HepG2 (cell line): ENCODE results near the gene PYGB. TPM values are rescaled to one million over a fixed set of nuclear protein-coding genes. Genes with fewer than 3 reads are reported as not detected.

ENCODE experiments used
- HMG20A ChIP-seq: IDR thresholded peaks from 2 replicates; pipeline ENCODE4 v1.6.1; 2016; ENCODE audit warnings: borderline replicate concordance
- HOXA9 ChIP-seq: sonication (generic); formaldehyde crosslinking; IDR thresholded peaks from 2 replicates; pipeline ENCODE4 v1.8.1; 2022; ENCODE audit warnings: missing genetic modification reagents, mild to moderate bottlenecking, moderate library complexity, borderline replicate concordance
- JUN ChIP-seq: sonication (generic); formaldehyde crosslinking; IDR thresholded peaks from 2 replicates; pipeline ENCODE4 v1.4.0; 2020; ENCODE audit warnings: mild to moderate bottlenecking, missing genetic modification reagents
- MED1 ChIP-seq: sonication (generic); formaldehyde crosslinking; IDR thresholded peaks from 2 replicates; pipeline ENCODE4 v1.4.0; 2020; ENCODE audit warnings: missing genetic modification reagents
- NCOA1 ChIP-seq: sonication (generic); formaldehyde crosslinking; IDR thresholded peaks from 2 replicates; pipeline ENCODE4 v1.9.0; 2021; ENCODE audit warnings: missing genetic modification reagents
- SAP130 ChIP-seq: IDR thresholded peaks from 2 replicates; pipeline ENCODE4 v1.6.1; 2016; ENCODE audit warnings: low read depth
- ZFP1 ChIP-seq: IDR thresholded peaks from 2 replicates; pipeline ENCODE4 v1.6.1; 2016
- ZNF326 ChIP-seq: sonication (generic); formaldehyde crosslinking; IDR thresholded peaks from 2 replicates; pipeline ENCODE4 v1.4.0; 2020; ENCODE audit warnings: missing genetic modification reagents, borderline replicate concordance
- ZNF660 ChIP-seq: sonication (generic); formaldehyde crosslinking; IDR thresholded peaks from 2 replicates; pipeline ENCODE4 v1.5.1; 2020; ENCODE audit warnings: mild to moderate bottlenecking, low read depth, missing genetic modification reagents, borderline replicate concordance
- ZNF772 ChIP-seq: sonication (generic); formaldehyde crosslinking; IDR thresholded peaks from 2 replicates; pipeline ENCODE4 v1.5.0; 2020; ENCODE audit warnings: mild to moderate bottlenecking, missing genetic modification reagents
- ZNF839 ChIP-seq: sonication (generic); formaldehyde crosslinking; IDR thresholded peaks from 2 replicates; pipeline ENCODE4 v1.4.0; 2020; ENCODE audit warnings: missing genetic modification reagents, mild to moderate bottlenecking, borderline replicate concordance
- ZSCAN29 ChIP-seq: sonication (generic); formaldehyde crosslinking; conservative IDR thresholded peaks from 2 replicates; pipeline ENCODE4 v1.4.0; 2020; ENCODE audit warnings: mild to moderate bottlenecking, missing genetic modification reagents
- polyA plus RNA-seq, 8 experiments: library from polyadenylated mRNA; depleted of rRNA in 3 of 8; stranded (reverse) in 7 of 8; unstranded in 1 of 8; fragments of >200 nt; fragmentation: Illumina TruSeq in 4 of 8; extraction: Trizol in 4 of 8; gene quantifications; 2 replicates each; pipeline versions ENCODE4 v1.2.1 to v1.2.3, GENCODE V29; 2011 to 2016; ENCODE audit warnings: low read depth in 4 of 8, missing spikeins in 1 of 8, mixed read lengths in 1 of 8; ENCODE audit not compliant: insufficient read depth in 1 of 8
- total RNA-seq, 5 experiments: library from RNA; depleted of rRNA; stranded (reverse); fragments of >200 nt; fragmentation: Illumina TruSeq; extraction: Trizol; gene quantifications; 2 replicates each; pipeline ENCODE4 v1.2.3, GENCODE V29; 2016; ENCODE audit warnings: low read depth in 1 of 5
- TF ChIP-seq, protein P1 (sequence below): sonication (generic); formaldehyde crosslinking; IDR thresholded peaks from 2 replicates; pipeline ENCODE4 v1.4.0; 2020; ENCODE audit warnings: mild to moderate bottlenecking, missing genetic modification reagents
- TF ChIP-seq, protein P2 (sequence below): sonication (generic); formaldehyde crosslinking; IDR thresholded peaks from 2 replicates; pipeline ENCODE4; 2020; ENCODE audit warnings: missing genetic modification reagents, mild to moderate bottlenecking, borderline replicate concordance
- TF ChIP-seq, protein P3 (sequence below): sonication (generic); formaldehyde crosslinking; IDR thresholded peaks from 2 replicates; pipeline ENCODE4 v1.4.0; 2020; ENCODE audit warnings: missing genetic modification reagents
- TF ChIP-seq, protein P4 (sequence below): sonication (generic); formaldehyde crosslinking; conservative IDR thresholded peaks from 2 replicates; pipeline ENCODE4 v1.8.0; 2022; ENCODE audit warnings: mild to moderate bottlenecking, moderate library complexity, missing genetic modification reagents

The PYGB gene
- total and polyA plus RNA-seq, 2 of the 13 experiments (the other 11 are each of a cell fraction or from before 2014, with no cell fraction given) = 24.2 to 86.3 TPM

DNA sequence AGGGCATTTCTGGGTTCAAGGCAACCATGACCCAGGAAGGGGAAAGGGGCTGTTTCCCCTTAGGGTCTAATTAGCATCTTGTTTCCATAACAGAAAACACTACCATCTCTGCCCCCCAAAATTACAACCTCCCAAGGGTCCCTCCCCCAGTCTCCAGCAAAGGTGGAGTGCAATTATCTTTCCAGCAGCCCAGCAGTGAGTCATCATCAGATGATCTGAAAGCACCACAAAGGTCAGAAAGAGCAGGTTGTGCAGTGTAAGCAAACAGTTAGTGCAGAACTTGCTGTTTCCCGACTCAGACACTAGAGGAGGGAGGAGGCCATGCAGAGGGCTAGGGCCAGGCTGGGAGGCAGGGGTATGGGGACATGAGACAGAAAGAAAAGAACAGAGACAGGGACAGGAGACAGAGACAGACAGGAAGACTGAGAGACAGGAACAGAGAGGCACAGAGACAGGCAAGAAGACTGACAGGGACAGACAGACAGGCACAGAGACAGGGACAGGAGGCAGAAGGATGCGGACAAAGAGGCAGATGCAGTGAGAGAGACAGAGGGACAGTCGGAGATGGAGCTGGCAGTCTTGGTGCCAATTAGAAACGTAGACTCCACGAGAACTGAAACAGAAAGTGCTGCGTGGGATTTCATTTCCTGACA lies 62.5 kb downstream of the PYGB start (continued):
- TF ChIP-seq, protein P1, sequence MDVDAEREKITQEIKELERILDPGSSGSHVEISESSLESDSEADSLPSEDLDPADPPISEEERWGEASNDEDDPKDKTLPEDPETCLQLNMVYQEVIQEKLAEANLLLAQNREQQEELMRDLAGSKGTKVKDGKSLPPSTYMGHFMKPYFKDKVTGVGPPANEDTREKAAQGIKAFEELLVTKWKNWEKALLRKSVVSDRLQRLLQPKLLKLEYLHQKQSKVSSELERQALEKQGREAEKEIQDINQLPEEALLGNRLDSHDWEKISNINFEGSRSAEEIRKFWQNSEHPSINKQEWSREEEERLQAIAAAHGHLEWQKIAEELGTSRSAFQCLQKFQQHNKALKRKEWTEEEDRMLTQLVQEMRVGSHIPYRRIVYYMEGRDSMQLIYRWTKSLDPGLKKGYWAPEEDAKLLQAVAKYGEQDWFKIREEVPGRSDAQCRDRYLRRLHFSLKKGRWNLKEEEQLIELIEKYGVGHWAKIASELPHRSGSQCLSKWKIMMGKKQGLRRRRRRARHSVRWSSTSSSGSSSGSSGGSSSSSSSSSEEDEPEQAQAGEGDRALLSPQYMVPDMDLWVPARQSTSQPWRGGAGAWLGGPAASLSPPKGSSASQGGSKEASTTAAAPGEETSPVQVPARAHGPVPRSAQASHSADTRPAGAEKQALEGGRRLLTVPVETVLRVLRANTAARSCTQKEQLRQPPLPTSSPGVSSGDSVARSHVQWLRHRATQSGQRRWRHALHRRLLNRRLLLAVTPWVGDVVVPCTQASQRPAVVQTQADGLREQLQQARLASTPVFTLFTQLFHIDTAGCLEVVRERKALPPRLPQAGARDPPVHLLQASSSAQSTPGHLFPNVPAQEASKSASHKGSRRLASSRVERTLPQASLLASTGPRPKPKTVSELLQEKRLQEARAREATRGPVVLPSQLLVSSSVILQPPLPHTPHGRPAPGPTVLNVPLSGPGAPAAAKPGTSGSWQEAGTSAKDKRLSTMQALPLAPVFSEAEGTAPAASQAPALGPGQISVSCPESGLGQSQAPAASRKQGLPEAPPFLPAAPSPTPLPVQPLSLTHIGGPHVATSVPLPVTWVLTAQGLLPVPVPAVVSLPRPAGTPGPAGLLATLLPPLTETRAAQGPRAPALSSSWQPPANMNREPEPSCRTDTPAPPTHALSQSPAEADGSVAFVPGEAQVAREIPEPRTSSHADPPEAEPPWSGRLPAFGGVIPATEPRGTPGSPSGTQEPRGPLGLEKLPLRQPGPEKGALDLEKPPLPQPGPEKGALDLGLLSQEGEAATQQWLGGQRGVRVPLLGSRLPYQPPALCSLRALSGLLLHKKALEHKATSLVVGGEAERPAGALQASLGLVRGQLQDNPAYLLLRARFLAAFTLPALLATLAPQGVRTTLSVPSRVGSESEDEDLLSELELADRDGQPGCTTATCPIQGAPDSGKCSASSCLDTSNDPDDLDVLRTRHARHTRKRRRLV (CRISPR knock-in tag) = no peak
- TF ChIP-seq HOXA9 (CRISPR knock-in tag) = no peak
- TF ChIP-seq, protein P2, sequence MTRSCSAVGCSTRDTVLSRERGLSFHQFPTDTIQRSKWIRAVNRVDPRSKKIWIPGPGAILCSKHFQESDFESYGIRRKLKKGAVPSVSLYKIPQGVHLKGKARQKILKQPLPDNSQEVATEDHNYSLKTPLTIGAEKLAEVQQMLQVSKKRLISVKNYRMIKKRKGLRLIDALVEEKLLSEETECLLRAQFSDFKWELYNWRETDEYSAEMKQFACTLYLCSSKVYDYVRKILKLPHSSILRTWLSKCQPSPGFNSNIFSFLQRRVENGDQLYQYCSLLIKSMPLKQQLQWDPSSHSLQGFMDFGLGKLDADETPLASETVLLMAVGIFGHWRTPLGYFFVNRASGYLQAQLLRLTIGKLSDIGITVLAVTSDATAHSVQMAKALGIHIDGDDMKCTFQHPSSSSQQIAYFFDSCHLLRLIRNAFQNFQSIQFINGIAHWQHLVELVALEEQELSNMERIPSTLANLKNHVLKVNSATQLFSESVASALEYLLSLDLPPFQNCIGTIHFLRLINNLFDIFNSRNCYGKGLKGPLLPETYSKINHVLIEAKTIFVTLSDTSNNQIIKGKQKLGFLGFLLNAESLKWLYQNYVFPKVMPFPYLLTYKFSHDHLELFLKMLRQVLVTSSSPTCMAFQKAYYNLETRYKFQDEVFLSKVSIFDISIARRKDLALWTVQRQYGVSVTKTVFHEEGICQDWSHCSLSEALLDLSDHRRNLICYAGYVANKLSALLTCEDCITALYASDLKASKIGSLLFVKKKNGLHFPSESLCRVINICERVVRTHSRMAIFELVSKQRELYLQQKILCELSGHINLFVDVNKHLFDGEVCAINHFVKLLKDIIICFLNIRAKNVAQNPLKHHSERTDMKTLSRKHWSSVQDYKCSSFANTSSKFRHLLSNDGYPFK (CRISPR knock-in tag) = peak; percentile 49
- peak; percentile 70; the same call in 1 of the 2 replicates for TF ChIP-seq ZNF772 (CRISPR knock-in tag)
- peak; percentile 64; the same call in 1 of the 2 replicates for TF ChIP-seq ZFP1 (CRISPR knock-in tag)
- TF ChIP-seq SAP130 (CRISPR knock-in tag) = peak; percentile 99
- TF ChIP-seq ZNF660 (CRISPR knock-in tag) = no peak
- no peak for TF ChIP-seq NCOA1
- TF ChIP-seq JUN = peak; percentile 97
- TF ChIP-seq, protein P3, sequence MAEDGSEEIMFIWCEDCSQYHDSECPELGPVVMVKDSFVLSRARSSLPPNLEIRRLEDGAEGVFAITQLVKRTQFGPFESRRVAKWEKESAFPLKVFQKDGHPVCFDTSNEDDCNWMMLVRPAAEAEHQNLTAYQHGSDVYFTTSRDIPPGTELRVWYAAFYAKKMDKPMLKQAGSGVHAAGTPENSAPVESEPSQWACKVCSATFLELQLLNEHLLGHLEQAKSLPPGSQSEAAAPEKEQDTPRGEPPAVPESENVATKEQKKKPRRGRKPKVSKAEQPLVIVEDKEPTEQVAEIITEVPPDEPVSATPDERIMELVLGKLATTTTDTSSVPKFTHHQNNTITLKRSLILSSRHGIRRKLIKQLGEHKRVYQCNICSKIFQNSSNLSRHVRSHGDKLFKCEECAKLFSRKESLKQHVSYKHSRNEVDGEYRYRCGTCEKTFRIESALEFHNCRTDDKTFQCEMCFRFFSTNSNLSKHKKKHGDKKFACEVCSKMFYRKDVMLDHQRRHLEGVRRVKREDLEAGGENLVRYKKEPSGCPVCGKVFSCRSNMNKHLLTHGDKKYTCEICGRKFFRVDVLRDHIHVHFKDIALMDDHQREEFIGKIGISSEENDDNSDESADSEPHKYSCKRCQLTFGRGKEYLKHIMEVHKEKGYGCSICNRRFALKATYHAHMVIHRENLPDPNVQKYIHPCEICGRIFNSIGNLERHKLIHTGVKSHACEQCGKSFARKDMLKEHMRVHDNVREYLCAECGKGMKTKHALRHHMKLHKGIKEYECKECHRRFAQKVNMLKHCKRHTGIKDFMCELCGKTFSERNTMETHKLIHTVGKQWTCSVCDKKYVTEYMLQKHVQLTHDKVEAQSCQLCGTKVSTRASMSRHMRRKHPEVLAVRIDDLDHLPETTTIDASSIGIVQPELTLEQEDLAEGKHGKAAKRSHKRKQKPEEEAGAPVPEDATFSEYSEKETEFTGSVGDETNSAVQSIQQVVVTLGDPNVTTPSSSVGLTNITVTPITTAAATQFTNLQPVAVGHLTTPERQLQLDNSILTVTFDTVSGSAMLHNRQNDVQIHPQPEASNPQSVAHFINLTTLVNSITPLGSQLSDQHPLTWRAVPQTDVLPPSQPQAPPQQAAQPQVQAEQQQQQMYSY (CRISPR knock-in tag) = no peak
- TF ChIP-seq ZNF839 = 0 out of 2 replicates have a peak, but pooled peaks have one; percentile 40
- TF ChIP-seq, protein P4, sequence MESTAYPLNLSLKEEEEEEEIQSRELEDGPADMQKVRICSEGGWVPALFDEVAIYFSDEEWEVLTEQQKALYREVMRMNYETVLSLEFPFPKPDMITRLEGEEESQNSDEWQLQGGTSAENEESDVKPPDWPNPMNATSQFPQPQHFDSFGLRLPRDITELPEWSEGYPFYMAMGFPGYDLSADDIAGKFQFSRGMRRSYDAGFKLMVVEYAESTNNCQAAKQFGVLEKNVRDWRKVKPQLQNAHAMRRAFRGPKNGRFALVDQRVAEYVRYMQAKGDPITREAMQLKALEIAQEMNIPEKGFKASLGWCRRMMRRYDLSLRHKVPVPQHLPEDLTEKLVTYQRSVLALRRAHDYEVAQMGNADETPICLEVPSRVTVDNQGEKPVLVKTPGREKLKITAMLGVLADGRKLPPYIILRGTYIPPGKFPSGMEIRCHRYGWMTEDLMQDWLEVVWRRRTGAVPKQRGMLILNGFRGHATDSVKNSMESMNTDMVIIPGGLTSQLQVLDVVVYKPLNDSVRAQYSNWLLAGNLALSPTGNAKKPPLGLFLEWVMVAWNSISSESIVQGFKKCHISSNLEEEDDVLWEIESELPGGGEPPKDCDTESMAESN (CRISPR knock-in tag) = no peak
- TF ChIP-seq MED1 (CRISPR knock-in tag) = peak; percentile 79
- TF ChIP-seq ZNF326 (CRISPR knock-in tag) = no peak
- TF ChIP-seq ZSCAN29 = peak; percentile 45; the same call in 1 of the 2 replicates
- peak; percentile 72 for TF ChIP-seq HMG20A
